Epithelial cell of esophagus (primary cell): ENCODE data around the gene BCL6.
A peak's percentile ranks its signal among the peaks of the same experiment; 100 is the strongest.

Source experiments
- DNase-seq: peaks from one replicate; pipeline ENCODE4 v3.0.0; 2010; ENCODE audit warnings: low read depth
- H3K4me3 ChIP-seq: 2 replicates; pipeline ENCODE4 v1.5.1; 2011; ENCODE audit warnings: mild to moderate bottlenecking, low read length, control low read depth
- CTCF ChIP-seq: IDR thresholded peaks from 2 replicates; pipeline ENCODE4 v1.5.1; 2011; ENCODE audit warnings: low read depth, mild to moderate bottlenecking, low read length, control low read depth, inconsistent platforms; ENCODE audit not compliant: insufficient read depth; ENCODE audit errors: missing control alignments

The BCL6 gene

GRCh38 chr3:187718802-187719201 is 26.5 kb downstream of the BCL6 start:
- no peak for DNase-seq
- H3K4me3 ChIP-seq, result no peak overlapping the region
- no peak for TF ChIP-seq CTCF

- TF ChIP-seq CTCF, result no peak
Measured at GRCh38 chr3:187717572-187717971, 27.7 kb downstream of the BCL6 start.

GRCh38 chr3:187714404-187714979 is 30.8 kb downstream of the BCL6 start:
- peak; percentile 80 for DNase-seq
- TF ChIP-seq CTCF, result peak; percentile 99

More at GRCh38 chr3:187717572-187717971, 27.7 kb downstream of the BCL6 start:
- DNase-seq, result no peak
- no peak overlapping the region for H3K4me3 ChIP-seq

GRCh38 chr3:187713504-187713903 is 31.8 kb downstream of the BCL6 start:
- no peak overlapping the region for H3K4me3 ChIP-seq
- DNase-seq, result peak; percentile 38
- TF ChIP-seq CTCF, result no peak

More at GRCh38 chr3:187714404-187714979, 30.8 kb downstream of the BCL6 start:
- no peak overlapping the region for H3K4me3 ChIP-seq

GRCh38 chr3:187709155-187709554 is 36.1 kb downstream of the BCL6 start:
- no peak for TF ChIP-seq CTCF
- DNase-seq, result no peak
- H3K4me3 ChIP-seq, result no peak overlapping the region

- no peak overlapping the region for H3K4me3 ChIP-seq
- TF ChIP-seq CTCF, result no peak
- DNase-seq, result no peak
Measured at GRCh38 chr3:187708696-187709095, 36.6 kb downstream of the BCL6 start.

- TF ChIP-seq CTCF, result no peak
- DNase-seq, result no peak
- no peak overlapping the region for H3K4me3 ChIP-seq
Measured at GRCh38 chr3:187706971-187707370, 38.3 kb downstream of the BCL6 start.
